Tibial nerve (tissue), 4 donors: ENCODE results near the gene PPP1R14C.

ENCODE experiments used
- CTCF ChIP-seq, 5 experiments: fragments of 200-600 bp in 3 of 5; fragments of 450-650 bp in 2 of 5; sonication (generic) in 3 of 5; IDR thresholded peaks; one replicate each; pipeline ENCODE4 v1.5.1; 2016 to 2019; ENCODE audit warnings: antibody characterized with exemption in 5 of 5, mild to moderate bottlenecking in 3 of 5, moderate library complexity in 2 of 5
- EP300 ChIP-seq, 2 donors: sonication (generic); formaldehyde crosslinking; IDR thresholded peaks; one replicate each; pipeline ENCODE4 v1.6.1; 2017; ENCODE audit warnings: antibody characterized with exemption in 2 of 2, mild to moderate bottlenecking in 1 of 2
- POLR2A ChIP-seq, 2 donors: fragments of 450-650 bp; IDR thresholded peaks; one replicate each; pipeline ENCODE4 v1.6.1; 2017; ENCODE audit warnings: antibody characterized with exemption in 2 of 2, mild to moderate bottlenecking in 2 of 2, moderate library complexity in 2 of 2

GRCh38 chr6:150272976-150273315 lies 130.1 kb downstream of the PPP1R14C start:
- TF ChIP-seq CTCF (IDR thresholded peaks at IDR 0.05) (no peak), POLR2A (IDR thresholded peaks at IDR 0.05) (no peak), EP300 (IDR thresholded peaks at IDR 0.05) (no peak)
